K562 (cell line): ENCODE data around the gene PLOD1. TPM values are rescaled to one million over a fixed set of nuclear protein-coding genes. Genes with fewer than 3 reads are reported as not detected.

Experiments used
- ARHGAP35 ChIP-seq: fragments of 450-650 bp; IDR thresholded peaks from 2 replicates; pipeline ENCODE4 v1.6.1; 2018; ENCODE audit not compliant: partially characterized antibody
- CCAR2 ChIP-seq: fragments of 200-400 bp; formaldehyde crosslinking; IDR thresholded peaks from 2 replicates; pipeline ENCODE4 v1.6.1; 2017; ENCODE audit warnings: mild to moderate bottlenecking, low read depth, low read length
- HNRNPUL1 ChIP-seq: fragments of 200-400 bp; formaldehyde crosslinking; IDR thresholded peaks from 2 replicates; pipeline ENCODE4 v1.6.1; 2017; ENCODE audit warnings: low read length
- HSF4 ChIP-seq: fragments of 250-450 bp; sonication (Bioruptor Pico); IDR thresholded peaks from 2 replicates; pipeline ENCODE4 v2.1.2; 2022; ENCODE audit warnings: mild to moderate bottlenecking, moderate library complexity, borderline replicate concordance
- NR2C1 ChIP-seq, 2 experiments: fragments of 450-650 bp; IDR thresholded peaks; 2 replicates each; pipeline ENCODE4 v1.6.1; 2017; ENCODE audit warnings: mild to moderate bottlenecking in 2 of 2, antibody characterized with exemption in 1 of 2, inconsistent platforms in 1 of 2, missing compliant biosample characterization in 1 of 2, missing genetic modification characterization in 1 of 2
- PYGO2 ChIP-seq: fragments of 450-650 bp; IDR thresholded peaks from 2 replicates; pipeline ENCODE4 v1.6.1; 2016; ENCODE audit warnings: mild to moderate bottlenecking, missing genetic modification characterization, moderate library complexity, missing compliant biosample characterization
- RUNX1 ChIP-seq: sonication (generic); IDR thresholded peaks from 2 replicates; pipeline ENCODE4 v1.6.1; 2016; ENCODE audit warnings: antibody characterized with exemption, low read depth
- STAT5A ChIP-seq: IDR thresholded peaks from 2 replicates; pipeline ENCODE4 v1.6.1; 2012; ENCODE audit warnings: low read length, inconsistent platforms, borderline replicate concordance
- STAT5B ChIP-seq: fragments of 250-450 bp; sonication (Bioruptor Pico); IDR thresholded peaks from 2 replicates; pipeline ENCODE4 v1.8.0; 2021; ENCODE audit warnings: mild to moderate bottlenecking, inconsistent platforms
- TEAD1 ChIP-seq, 2 experiments: fragments of 450-650 bp in 1 of 2; sonication (generic) in 1 of 2; formaldehyde crosslinking; IDR thresholded peaks; 2 replicates each; pipeline versions ENCODE4 v1.4.0 to v1.8.0; 2020 to 2022; ENCODE audit warnings: mild to moderate bottlenecking in 2 of 2, missing genetic modification reagents in 1 of 2
- U2AF1 ChIP-seq: fragments of 200-400 bp; formaldehyde crosslinking; optimal IDR thresholded peaks from 2 replicates; pipeline ENCODE3; 2017; ENCODE audit warnings: mild to moderate bottlenecking, low read depth, low read length, moderate library complexity
- XRCC3 ChIP-seq: fragments of 450-650 bp; IDR thresholded peaks from 2 replicates; pipeline ENCODE4 v1.6.1; 2017; ENCODE audit warnings: mild to moderate bottlenecking, moderate library complexity
- ZFP36 ChIP-seq: fragments of 150-350 bp; IDR thresholded peaks from 2 replicates; pipeline ENCODE4 v1.6.1; 2018; ENCODE audit warnings: low read length, low read depth; ENCODE audit not compliant: partially characterized antibody
- ZNF212 ChIP-seq: fragments of 450-650 bp; formaldehyde crosslinking; IDR thresholded peaks from 2 replicates; pipeline ENCODE4 v1.4.0; 2020; ENCODE audit warnings: mild to moderate bottlenecking
- ZNF384 ChIP-seq: IDR thresholded peaks from 2 replicates; pipeline ENCODE4 v1.6.1; 2012; ENCODE audit warnings: low read depth, low read length, improper control_type of control experiment
- ZNF436 ChIP-seq: fragments of 250-450, 450-650 bp; sonication (Bioruptor Pico); formaldehyde crosslinking; IDR thresholded peaks from 2 replicates; pipeline ENCODE4 v1.7.0; 2020; ENCODE audit warnings: mild to moderate bottlenecking
- polyA plus RNA-seq, 8 experiments: library from polyadenylated mRNA; depleted of rRNA in 4 of 8; stranded (reverse) in 5 of 8; unstranded in 3 of 8; fragments of >200 nt; fragmentation: Nextera tagmentation in 2 of 8; fragmentation: Illumina TruSeq in 1 of 8; extraction: Ambion mirVana in 2 of 8; extraction: Trizol in 1 of 8; gene quantifications; 2 replicates each; pipeline versions ENCODE4 v1.2.1 to v1.2.3, GENCODE V29; 2011 to 2014; ENCODE audit warnings: inconsistent platforms in 1 of 8, missing spikeins in 1 of 8
- total RNA-seq, 7 experiments: library from RNA; depleted of rRNA in 6 of 7; stranded (reverse); fragments of >200 nt in 6 of 7; fragmentation: Illumina TruSeq in 2 of 7; extraction: Trizol in 2 of 7; gene quantifications; 2 replicates each; pipeline versions ENCODE4 v1.2.1 to v1.2.3, GENCODE V29; 2011 to 2021; ENCODE audit warnings: low replicate concordance in 1 of 7
- TF ChIP-seq, protein P1 (sequence below): fragments of 450-650 bp; formaldehyde crosslinking; IDR thresholded peaks from 2 replicates; pipeline ENCODE4 v1.4.0; 2022; ENCODE audit warnings: missing genetic modification characterization
- TF ChIP-seq, protein P2 (sequence below): sonication (generic); formaldehyde crosslinking; IDR thresholded peaks from 2 replicates; pipeline ENCODE4 v1.8.0; 2023; ENCODE audit warnings: mild to moderate bottlenecking, missing genetic modification reagents
- TF ChIP-seq, protein P3 (sequence below): sonication (generic); formaldehyde crosslinking; IDR thresholded peaks from 2 replicates; pipeline ENCODE4 v1.8.0; 2022; ENCODE audit warnings: mild to moderate bottlenecking, missing genetic modification reagents, borderline replicate concordance
- TF ChIP-seq, protein P4 (sequence below): fragments of 250-450 bp; sonication (Bioruptor Pico); IDR thresholded peaks from 2 replicates; pipeline ENCODE4 v1.6.1; 2021; ENCODE audit warnings: mild to moderate bottlenecking

PLOD1 gene
- total and polyA plus RNA-seq, 9 of the 15 experiments (the other 6 are each of a cell fraction or from before 2014, with no cell fraction given) = 16.6 to 90.8 (median 52.7) TPM

DNA sequence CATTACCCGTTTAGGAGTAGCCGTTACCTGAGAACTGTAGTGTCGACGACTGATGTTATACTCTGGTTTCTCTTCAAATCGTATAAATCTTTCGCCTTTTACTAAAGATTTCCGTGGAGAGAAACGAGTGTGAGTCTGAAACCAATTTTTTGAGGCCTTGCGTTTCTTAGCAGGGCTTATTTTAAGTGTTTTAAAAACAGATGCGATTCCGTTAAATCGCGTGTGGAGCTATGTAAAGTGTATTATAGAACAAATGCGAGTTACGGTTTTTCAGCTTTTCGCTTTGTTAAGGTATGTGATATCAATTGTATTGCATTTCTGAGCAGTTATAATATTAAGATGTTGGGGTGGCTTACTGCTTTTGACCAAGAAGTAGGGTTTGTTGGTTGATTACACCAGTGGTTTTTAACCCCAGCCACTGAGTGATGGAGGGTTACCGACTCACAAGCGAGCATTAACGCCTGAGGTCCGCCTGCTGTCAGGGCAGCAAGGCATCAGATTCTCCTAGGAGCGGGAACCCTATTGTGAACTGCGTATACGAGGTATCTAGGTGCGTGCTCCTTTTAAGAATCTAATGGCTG, 26.3 kb upstream of the PLOD1 start (continued):
- TF ChIP-seq, protein P1, sequence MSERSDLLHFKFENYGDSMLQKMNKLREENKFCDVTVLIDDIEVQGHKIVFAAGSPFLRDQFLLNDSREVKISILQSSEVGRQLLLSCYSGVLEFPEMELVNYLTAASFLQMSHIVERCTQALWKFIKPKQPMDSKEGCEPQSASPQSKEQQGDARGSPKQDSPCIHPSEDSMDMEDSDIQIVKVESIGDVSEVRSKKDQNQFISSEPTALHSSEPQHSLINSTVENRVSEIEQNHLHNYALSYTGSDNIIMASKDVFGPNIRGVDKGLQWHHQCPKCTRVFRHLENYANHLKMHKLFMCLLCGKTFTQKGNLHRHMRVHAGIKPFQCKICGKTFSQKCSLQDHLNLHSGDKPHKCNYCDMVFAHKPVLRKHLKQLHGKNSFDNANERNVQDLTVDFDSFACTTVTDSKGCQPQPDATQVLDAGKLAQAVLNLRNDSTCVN (CRISPR knock-in tag) = peak; percentile 100
- TF ChIP-seq, protein P2, sequence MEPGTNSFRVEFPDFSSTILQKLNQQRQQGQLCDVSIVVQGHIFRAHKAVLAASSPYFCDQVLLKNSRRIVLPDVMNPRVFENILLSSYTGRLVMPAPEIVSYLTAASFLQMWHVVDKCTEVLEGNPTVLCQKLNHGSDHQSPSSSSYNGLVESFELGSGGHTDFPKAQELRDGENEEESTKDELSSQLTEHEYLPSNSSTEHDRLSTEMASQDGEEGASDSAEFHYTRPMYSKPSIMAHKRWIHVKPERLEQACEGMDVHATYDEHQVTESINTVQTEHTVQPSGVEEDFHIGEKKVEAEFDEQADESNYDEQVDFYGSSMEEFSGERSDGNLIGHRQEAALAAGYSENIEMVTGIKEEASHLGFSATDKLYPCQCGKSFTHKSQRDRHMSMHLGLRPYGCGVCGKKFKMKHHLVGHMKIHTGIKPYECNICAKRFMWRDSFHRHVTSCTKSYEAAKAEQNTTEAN = peak; percentile 93
- TF ChIP-seq ZNF212 = peak; percentile 97
- peak; percentile 82 for TF ChIP-seq PYGO2 (tag)
- TF ChIP-seq ZFP36 = peak; percentile 28
- TF ChIP-seq ARHGAP35 = peak; percentile 99
- peak; percentile 97 for TF ChIP-seq RUNX1
- TF ChIP-seq U2AF1 = peak; percentile 60
- TF ChIP-seq, protein P3, sequence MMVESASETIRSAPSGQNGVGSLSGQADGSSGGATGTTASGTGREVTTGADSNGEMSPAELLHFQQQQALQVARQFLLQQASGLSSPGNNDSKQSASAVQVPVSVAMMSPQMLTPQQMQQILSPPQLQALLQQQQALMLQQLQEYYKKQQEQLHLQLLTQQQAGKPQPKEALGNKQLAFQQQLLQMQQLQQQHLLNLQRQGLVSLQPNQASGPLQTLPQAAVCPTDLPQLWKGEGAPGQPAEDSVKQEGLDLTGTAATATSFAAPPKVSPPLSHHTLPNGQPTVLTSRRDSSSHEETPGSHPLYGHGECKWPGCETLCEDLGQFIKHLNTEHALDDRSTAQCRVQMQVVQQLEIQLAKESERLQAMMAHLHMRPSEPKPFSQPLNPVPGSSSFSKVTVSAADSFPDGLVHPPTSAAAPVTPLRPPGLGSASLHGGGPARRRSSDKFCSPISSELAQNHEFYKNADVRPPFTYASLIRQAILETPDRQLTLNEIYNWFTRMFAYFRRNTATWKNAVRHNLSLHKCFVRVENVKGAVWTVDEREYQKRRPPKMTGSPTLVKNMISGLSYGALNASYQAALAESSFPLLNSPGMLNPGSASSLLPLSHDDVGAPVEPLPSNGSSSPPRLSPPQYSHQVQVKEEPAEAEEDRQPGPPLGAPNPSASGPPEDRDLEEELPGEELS (CRISPR knock-in tag) = peak; percentile 56
- TF ChIP-seq HNRNPUL1 = peak; percentile 100
- TF ChIP-seq ZNF436 (CRISPR knock-in tag) = peak; percentile 96
- TF ChIP-seq TEAD1 (CRISPR knock-in tag; IDR thresholded peaks at IDR 0.05) = peak; percentile 92 to 99
- TF ChIP-seq, protein P4, sequence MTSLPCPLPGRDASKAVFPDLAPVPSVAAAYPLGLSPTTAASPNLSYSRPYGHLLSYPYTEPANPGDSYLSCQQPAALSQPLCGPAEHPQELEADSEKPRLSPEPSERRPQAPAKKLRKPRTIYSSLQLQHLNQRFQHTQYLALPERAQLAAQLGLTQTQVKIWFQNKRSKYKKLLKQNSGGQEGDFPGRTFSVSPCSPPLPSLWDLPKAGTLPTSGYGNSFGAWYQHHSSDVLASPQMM = peak; percentile 99
- peak; percentile 91 for TF ChIP-seq STAT5A
- peak; percentile 59; the same call in 1 of the 2 replicates for TF ChIP-seq HSF4 (CRISPR knock-in tag)
- TF ChIP-seq XRCC3 = no peak; the same call in 1 of the 2 replicates
- TF ChIP-seq STAT5B (CRISPR knock-in tag) = no peak
- peak; percentile 73 for TF ChIP-seq ZNF384
- TF ChIP-seq CCAR2 = no peak
- peak; percentile 66; the same call in 1 of the 2 replicates for TF ChIP-seq NR2C1 (IDR thresholded peaks at IDR 0.05)
- peak; percentile 57 for TF ChIP-seq NR2C1 (tag; IDR thresholded peaks at IDR 0.05)
